ENCODE data around the gene GRK4. TPM values are rescaled to one million over a fixed set of nuclear protein-coding genes. Genes with fewer than 3 reads are reported as not detected.

Gene GRK4
- total RNA-seq, 1 experiment from 2014 or later, result 2.5 TPM

GRCh38 chr4:2977211-2978088 lies 14.1 kb downstream of the GRK4 start:
- H3K27me3 ChIP-seq (ENCODE audit: control insufficient read depth, insufficient read depth, low read length), result no peaks in the 10 kb centered on the region
- H3K36me3 ChIP-seq (ENCODE audit: control insufficient read depth, insufficient read depth, low read length), result no peaks in the 10 kb centered on the region
- BruUV-seq (replicated peaks), result no TSS peak
- POLR2A ChIA-PET, result interaction anchor here (0.5 kb wide), 1 partner anchor 97 kb away, joined by 10 read pairs; the partner anchor contains the start of genes HTT and HTT-AS
- no peak overlapping the region for H3K27ac ChIP-seq (ENCODE audit: low read length)
- intact Hi-C loops (cut with micrococcal nuclease; ENCODE audit: unreplicated experiment) (no loop called here), in situ Hi-C loops (cut with HindIII; ENCODE audit: low pct_unique_long_range_greater_than_20kb, low sequenced_read_pairs) (no loop called here)
- no peak for DNase-seq (ENCODE audit: low read depth, low spot score)
- no peak overlapping the region for H3K4me3 ChIP-seq (ENCODE audit: low read depth in 2 of 2, low read length in 2 of 2)
- H3K4me1 ChIP-seq (ENCODE audit: control insufficient read depth, insufficient read depth, low read length), result no peaks in the 10 kb centered on the region
- ATAC-seq, result no peak
- no peak for TF ChIP-seq POLR2AphosphoS5 (IDR thresholded peaks at IDR 0.05; ENCODE audit: low read depth, low read length)
- TF ChIP-seq, protein P1, sequence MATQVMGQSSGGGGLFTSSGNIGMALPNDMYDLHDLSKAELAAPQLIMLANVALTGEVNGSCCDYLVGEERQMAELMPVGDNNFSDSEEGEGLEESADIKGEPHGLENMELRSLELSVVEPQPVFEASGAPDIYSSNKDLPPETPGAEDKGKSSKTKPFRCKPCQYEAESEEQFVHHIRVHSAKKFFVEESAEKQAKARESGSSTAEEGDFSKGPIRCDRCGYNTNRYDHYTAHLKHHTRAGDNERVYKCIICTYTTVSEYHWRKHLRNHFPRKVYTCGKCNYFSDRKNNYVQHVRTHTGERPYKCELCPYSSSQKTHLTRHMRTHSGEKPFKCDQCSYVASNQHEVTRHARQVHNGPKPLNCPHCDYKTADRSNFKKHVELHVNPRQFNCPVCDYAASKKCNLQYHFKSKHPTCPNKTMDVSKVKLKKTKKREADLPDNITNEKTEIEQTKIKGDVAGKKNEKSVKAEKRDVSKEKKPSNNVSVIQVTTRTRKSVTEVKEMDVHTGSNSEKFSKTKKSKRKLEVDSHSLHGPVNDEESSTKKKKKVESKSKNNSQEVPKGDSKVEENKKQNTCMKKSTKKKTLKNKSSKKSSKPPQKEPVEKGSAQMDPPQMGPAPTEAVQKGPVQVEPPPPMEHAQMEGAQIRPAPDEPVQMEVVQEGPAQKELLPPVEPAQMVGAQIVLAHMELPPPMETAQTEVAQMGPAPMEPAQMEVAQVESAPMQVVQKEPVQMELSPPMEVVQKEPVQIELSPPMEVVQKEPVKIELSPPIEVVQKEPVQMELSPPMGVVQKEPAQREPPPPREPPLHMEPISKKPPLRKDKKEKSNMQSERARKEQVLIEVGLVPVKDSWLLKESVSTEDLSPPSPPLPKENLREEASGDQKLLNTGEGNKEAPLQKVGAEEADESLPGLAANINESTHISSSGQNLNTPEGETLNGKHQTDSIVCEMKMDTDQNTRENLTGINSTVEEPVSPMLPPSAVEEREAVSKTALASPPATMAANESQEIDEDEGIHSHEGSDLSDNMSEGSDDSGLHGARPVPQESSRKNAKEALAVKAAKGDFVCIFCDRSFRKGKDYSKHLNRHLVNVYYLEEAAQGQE (IDR thresholded peaks at IDR 0.05; ENCODE audit: insufficient read depth in 1 of 2, low read depth in 2 of 2, low read length in 1 of 2), result no peak
- TF ChIP-seq, protein P2, sequence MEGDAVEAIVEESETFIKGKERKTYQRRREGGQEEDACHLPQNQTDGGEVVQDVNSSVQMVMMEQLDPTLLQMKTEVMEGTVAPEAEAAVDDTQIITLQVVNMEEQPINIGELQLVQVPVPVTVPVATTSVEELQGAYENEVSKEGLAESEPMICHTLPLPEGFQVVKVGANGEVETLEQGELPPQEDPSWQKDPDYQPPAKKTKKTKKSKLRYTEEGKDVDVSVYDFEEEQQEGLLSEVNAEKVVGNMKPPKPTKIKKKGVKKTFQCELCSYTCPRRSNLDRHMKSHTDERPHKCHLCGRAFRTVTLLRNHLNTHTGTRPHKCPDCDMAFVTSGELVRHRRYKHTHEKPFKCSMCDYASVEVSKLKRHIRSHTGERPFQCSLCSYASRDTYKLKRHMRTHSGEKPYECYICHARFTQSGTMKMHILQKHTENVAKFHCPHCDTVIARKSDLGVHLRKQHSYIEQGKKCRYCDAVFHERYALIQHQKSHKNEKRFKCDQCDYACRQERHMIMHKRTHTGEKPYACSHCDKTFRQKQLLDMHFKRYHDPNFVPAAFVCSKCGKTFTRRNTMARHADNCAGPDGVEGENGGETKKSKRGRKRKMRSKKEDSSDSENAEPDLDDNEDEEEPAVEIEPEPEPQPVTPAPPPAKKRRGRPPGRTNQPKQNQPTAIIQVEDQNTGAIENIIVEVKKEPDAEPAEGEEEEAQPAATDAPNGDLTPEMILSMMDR (IDR thresholded peaks at IDR 0.05), result no peak
- CTCF ChIA-PET, result interaction anchor here (0.6 kb wide), 2 partner anchors 61 to 166 kb away, joined by 4 to 5 read pairs; no protein-coding TSS in a partner anchor
- H3K9me3 ChIP-seq (ENCODE audit: control insufficient read depth, insufficient read depth, low read depth, low read length), result no peaks in the 10 kb centered on the region

DNA sequence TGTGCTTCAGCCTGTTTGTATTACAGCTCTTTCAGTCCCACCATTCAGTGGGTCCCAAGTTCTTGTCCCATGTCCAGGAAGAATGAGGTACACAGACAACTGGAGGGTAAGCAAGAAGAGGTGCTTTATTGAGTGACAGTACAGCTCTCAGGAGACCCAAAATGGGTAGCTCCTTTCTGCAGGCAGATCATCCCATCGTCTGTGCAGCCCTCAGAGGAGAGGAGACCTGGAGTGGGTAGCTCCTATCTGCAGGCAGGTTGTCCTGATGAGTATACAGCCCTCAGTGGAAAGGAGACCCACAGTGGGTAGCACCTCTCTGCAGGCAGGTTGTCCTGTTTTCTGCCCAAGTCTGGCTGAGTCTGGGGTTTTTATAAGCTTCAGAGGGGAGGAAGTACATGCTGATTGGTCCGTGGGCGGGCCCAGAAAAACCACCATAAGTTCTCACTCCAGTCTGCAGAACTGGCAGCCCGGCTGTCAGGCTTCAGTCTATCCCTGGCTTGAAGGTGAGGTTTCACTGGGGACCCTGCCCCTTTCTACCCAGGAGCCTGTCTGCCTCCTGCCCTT lies 18.0 kb downstream of the GRK4 start:
- Histone ChIP-seq H3K4me1 (ENCODE audit: control insufficient read depth, insufficient read depth, low read length) (no peaks in the 10 kb centered on the region), H3K36me3 (ENCODE audit: control insufficient read depth, insufficient read depth, low read length) (no peaks in the 10 kb centered on the region), H3K27ac (ENCODE audit: low read length) (no peak overlapping the region), H3K27me3 (ENCODE audit: control insufficient read depth, insufficient read depth, low read length) (no peaks in the 10 kb centered on the region), H3K9me3 (ENCODE audit: control insufficient read depth, insufficient read depth, low read depth, low read length) (no peaks in the 10 kb centered on the region), H3K4me3 (ENCODE audit: low read depth in 2 of 2, low read length in 2 of 2) (no peak overlapping the region)
- intact Hi-C loops (cut with micrococcal nuclease; ENCODE audit: unreplicated experiment), result no loop called here
- ChIA-PET CTCF (no interaction called here), POLR2A (no interaction called here)
- no TSS peak for BruUV-seq (replicated peaks)
- ATAC-seq (no peak), DNase-seq (ENCODE audit: low read depth, low spot score) (no peak)
- TF ChIP-seq SIN3A (IDR thresholded peaks at IDR 0.05; ENCODE audit: borderline replicate concordance, insufficient read depth, low read depth, low read length) (no peak), TCF7L2 (IDR thresholded peaks at IDR 0.05; ENCODE audit: low read depth, low read length) (no peak), POLR2AphosphoS5 (IDR thresholded peaks at IDR 0.05; ENCODE audit: low read depth, low read length) (no peak)
- TF ChIP-seq, protein P1 (IDR thresholded peaks at IDR 0.05; ENCODE audit: insufficient read depth in 1 of 2, low read depth in 2 of 2, low read length in 1 of 2), result no peak
- TF ChIP-seq, protein P2 (IDR thresholded peaks at IDR 0.05), result no peak
- in situ Hi-C loops (cut with HindIII; ENCODE audit: low pct_unique_long_range_greater_than_20kb, low sequenced_read_pairs), result no loop called here
